MM.1S (cell line): Measurements from ENCODE around the gene TRAPPC10.

Experiments used
- CTCF ChIP-seq: fragments of 300-600 bp; sonication (generic); IDR thresholded peaks from 2 replicates; pipeline ENCODE4 v1.5.1; 2016; ENCODE audit warnings: antibody characterized with exemption, low read length, mixed read lengths
- EZH2 ChIP-seq: fragments of 300-600 bp; sonication (generic); optimal IDR thresholded peaks from 2 replicates; pipeline ENCODE3; 2017; ENCODE audit warnings: low read depth, mild to moderate bottlenecking, antibody characterized with exemption, low read length, mixed read lengths

GRCh38 chr21:43971201-43971991 is 40.7 kb upstream of the TRAPPC10 start:
- TF ChIP-seq CTCF (no peak), EZH2 (no peak)
